ENCODE measurements around the gene BMP8A. TPM values are rescaled to one million over a fixed set of nuclear protein-coding genes. Genes with fewer than 3 reads are reported as not detected.
"Not testable (repeated sequence)": the region's sequence is repeated elsewhere in the genome, so short reads cannot be mapped to it uniquely, and the experiment has no call there.

The BMP8A gene
- total RNA-seq, 2 donors from 2014 or later, result 5.4 to 9.4 TPM

GRCh38 chr1:39494671-39495410, 3.4 kb downstream of the BMP8A start:
- TF ChIP-seq POLR2A (IDR thresholded peaks at IDR 0.05), result no peak

DNA sequence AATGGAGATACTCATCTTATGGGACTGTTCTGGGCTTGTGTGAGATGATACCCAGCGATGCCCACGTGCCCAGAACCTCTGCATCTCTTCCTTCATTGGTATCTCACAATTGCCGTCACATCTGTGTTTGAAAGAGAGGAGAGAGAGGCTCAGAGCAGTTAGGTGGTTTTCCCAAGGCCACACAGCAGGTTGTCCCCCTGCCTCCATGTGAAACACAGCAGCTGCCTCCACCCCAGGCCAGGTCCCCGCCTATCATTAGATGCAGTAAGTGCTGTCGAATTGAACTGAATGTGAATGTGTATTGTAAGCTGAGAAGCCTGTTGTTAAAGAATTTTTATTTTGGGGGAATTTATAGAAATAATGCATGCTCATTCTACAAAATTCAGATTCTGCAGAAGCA, 5.1 kb downstream of the BMP8A start:
- H3K27ac ChIP-seq; H3K9me3 ChIP-seq; H3K4me3 ChIP-seq; intact Hi-C loops (cut with DNase I); DNase-seq (ENCODE audit: low spot score); H3K27me3 ChIP-seq (replicated peaks; ENCODE audit: insufficient read depth); H3K36me3 ChIP-seq; H3K4me1 ChIP-seq (replicated peaks): not testable (repeated sequence)
- WGBS, result 97% methylated on average over 5 of the region's 5 CpGs

More at GRCh38 chr1:39494671-39495410, 3.4 kb downstream of the BMP8A start:
- no peak for DNase-seq (ENCODE audit: low spot score)
- WGBS, result 85% methylated on average over 13 of the region's 14 CpGs
- intact Hi-C loops (cut with DNase I), result no loop called here
- no peaks in the 10 kb centered on the region for H3K36me3 ChIP-seq
- no peak overlapping the region for H3K27ac ChIP-seq
- H3K4me3 ChIP-seq, result no peak overlapping the region
- no peaks in the 10 kb centered on the region for H3K27me3 ChIP-seq (replicated peaks; ENCODE audit: insufficient read depth)
- no peaks in the 10 kb centered on the region for H3K9me3 ChIP-seq
- H3K4me1 ChIP-seq (replicated peaks), result no peaks in the 10 kb centered on the region

DNA sequence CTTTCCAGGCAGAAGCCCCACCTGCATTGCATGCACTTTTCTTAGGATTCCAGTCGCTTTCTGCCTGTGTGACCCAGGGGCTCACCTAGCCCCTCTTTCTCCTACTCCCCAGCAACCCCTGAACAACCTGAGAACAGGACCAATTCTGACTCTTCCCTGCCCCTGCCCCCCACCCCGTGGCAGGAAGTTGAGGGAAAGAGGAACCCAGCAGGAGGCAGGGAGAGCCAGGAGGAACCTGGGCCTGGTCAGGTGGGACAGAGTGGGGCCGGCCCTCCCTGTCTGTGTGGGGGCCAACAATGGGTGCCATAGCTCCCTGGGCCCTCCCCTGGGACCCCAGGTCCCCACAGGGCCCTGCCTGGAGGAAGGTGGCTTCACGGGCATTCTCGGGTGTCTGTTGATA, 6.1 kb downstream of the BMP8A start:
- Histone ChIP-seq H3K4me3 (no peak overlapping the region), H3K9me3 (no peaks in the 10 kb centered on the region), H3K27ac (no peak overlapping the region), H3K27me3 (replicated peaks; ENCODE audit: insufficient read depth) (no peaks in the 10 kb centered on the region), H3K36me3 (no peaks in the 10 kb centered on the region), H3K4me1 (replicated peaks) (no peaks in the 10 kb centered on the region)
- intact Hi-C loops (cut with DNase I), result no loop called here
- WGBS, result 75% methylated on average over 5 of the region's 5 CpGs
- DNase-seq (ENCODE audit: low spot score), result no peak
- TF ChIP-seq POLR2AphosphoS5 (IDR thresholded peaks at IDR 0.05), result no peak

GRCh38 chr1:39498096-39498710, 6.8 kb downstream of the BMP8A start:
- H3K9me3 ChIP-seq; H3K27ac ChIP-seq; H3K4me1 ChIP-seq (replicated peaks); H3K36me3 ChIP-seq; H3K4me3 ChIP-seq; H3K27me3 ChIP-seq (replicated peaks; ENCODE audit: insufficient read depth); DNase-seq (ENCODE audit: low spot score); intact Hi-C loops (cut with DNase I): not testable (repeated sequence)
- WGBS, result 79% methylated on average over 9 of the region's 9 CpGs

DNA sequence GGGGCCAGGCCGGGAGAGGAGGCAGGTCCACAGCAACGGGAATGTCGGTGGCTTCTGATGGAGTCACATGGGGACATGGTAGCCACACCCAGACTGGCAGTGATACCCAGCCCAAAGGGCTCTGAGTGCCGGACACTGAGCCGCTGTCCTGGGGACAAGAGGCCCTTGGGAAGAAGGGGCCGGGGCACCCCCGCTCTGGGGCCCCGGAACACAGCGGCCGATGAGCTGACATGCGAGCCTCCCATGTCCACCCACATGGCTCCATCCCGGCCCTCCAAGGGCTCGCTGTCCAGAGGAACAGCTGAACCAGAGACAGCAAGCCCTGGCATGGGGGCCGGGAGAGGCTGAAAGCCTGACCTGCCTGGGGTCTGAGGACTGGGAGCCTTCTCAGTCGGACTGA, 7.4 kb downstream of the BMP8A start:
- H3K4me1 ChIP-seq (replicated peaks); H3K36me3 ChIP-seq; H3K27ac ChIP-seq; H3K9me3 ChIP-seq; H3K27me3 ChIP-seq (replicated peaks; ENCODE audit: insufficient read depth); intact Hi-C loops (cut with DNase I); H3K4me3 ChIP-seq; DNase-seq (ENCODE audit: low spot score): not testable (repeated sequence)
- 75% methylated on average over 10 of the region's 15 CpGs for WGBS

GRCh38 chr1:39499668-39500067, 8.2 kb downstream of the BMP8A start:
- H3K36me3 ChIP-seq, result no peaks in the 10 kb centered on the region
- no peak for DNase-seq (ENCODE audit: low spot score)
- H3K4me1 ChIP-seq (replicated peaks), result no peaks in the 10 kb centered on the region
- no peaks in the 10 kb centered on the region for H3K27me3 ChIP-seq (replicated peaks; ENCODE audit: insufficient read depth)
- H3K27ac ChIP-seq, result peak overlapping the region in 1 of 2 donors; percentile 48
- no peak for TF ChIP-seq CTCF (IDR thresholded peaks at IDR 0.05)
- peak; percentile 16 for TF ChIP-seq POLR2AphosphoS5 (IDR thresholded peaks at IDR 0.05)
- intact Hi-C loops (cut with DNase I), result no loop called here
- 47% methylated on average over 5 of the region's 5 CpGs for WGBS
- no peak overlapping the region for H3K4me3 ChIP-seq
- no peaks in the 10 kb centered on the region for H3K9me3 ChIP-seq

- intact Hi-C loops (cut with DNase I), result no loop called here
- Histone ChIP-seq H3K4me1 (replicated peaks) (no peaks in the 10 kb centered on the region), H3K36me3 (no peaks in the 10 kb centered on the region), H3K27me3 (replicated peaks; ENCODE audit: insufficient read depth) (no peaks in the 10 kb centered on the region), H3K4me3 (no peak overlapping the region), H3K27ac (no peak overlapping the region), H3K9me3 (no peaks in the 10 kb centered on the region)
- WGBS, result 65% methylated on average over 4 of the region's 4 CpGs
- no peak for DNase-seq (ENCODE audit: low spot score)
- no peak for TF ChIP-seq POLR2AphosphoS5 (IDR thresholded peaks at IDR 0.05)
- no peak for TF ChIP-seq CTCF (IDR thresholded peaks at IDR 0.05)
- no peak for TF ChIP-seq POLR2A (IDR thresholded peaks at IDR 0.05)
Observed at GRCh38 chr1:39500862-39501389, 9.5 kb downstream of the BMP8A start.
